ENCODE results near the gene PARD3. TPM values are rescaled to one million over a fixed set of nuclear protein-coding genes. Genes with fewer than 3 reads are reported as not detected.

The PARD3 gene
- total RNA-seq, 2 experiments from 2014 or later, result 3.6 to 4.0 TPM

- Mint-ChIP-seq H3K4me3 (no peak overlapping the region), H3K27ac (no peak overlapping the region), H3K27me3 (ENCODE audit: low read depth) (no peaks in the 10 kb centered on the region), H3K4me1 (ENCODE audit: low read depth) (peaks cover 3% of the 10 kb centered on the region), H3K9me3 (no peaks in the 10 kb centered on the region), H3K36me3 (ENCODE audit: low read depth) (no peaks in the 10 kb centered on the region)
- intact Hi-C loops (cut with micrococcal nuclease), result no loop called here
- CTCF ChIA-PET, result no interaction called here
- no peak for DNase-seq
Measured at GRCh38 chr10:34730726-34731125, 84.4 kb downstream of the PARD3 start.

GRCh38 chr10:34729619-34730018 lies 85.5 kb downstream of the PARD3 start:
- H3K4me3 Mint-ChIP-seq, result no peak overlapping the region
- H3K27ac Mint-ChIP-seq, result no peak overlapping the region
- intact Hi-C loops (cut with micrococcal nuclease), result no loop called here
- H3K27me3 Mint-ChIP-seq (ENCODE audit: low read depth), result no peaks in the 10 kb centered on the region
- no peak for DNase-seq
- H3K36me3 Mint-ChIP-seq (ENCODE audit: low read depth), result no peaks in the 10 kb centered on the region
- H3K9me3 Mint-ChIP-seq, result no peaks in the 10 kb centered on the region
- CTCF ChIA-PET, result no interaction called here
- peaks cover 3% of the 10 kb centered on the region for H3K4me1 Mint-ChIP-seq (ENCODE audit: low read depth)

- Mint-ChIP-seq H3K4me3 (no peak overlapping the region), H3K27ac (no peak overlapping the region), H3K36me3 (ENCODE audit: low read depth) (no peaks in the 10 kb centered on the region), H3K27me3 (ENCODE audit: low read depth) (no peaks in the 10 kb centered on the region), H3K4me1 (ENCODE audit: low read depth) (peaks cover 3% of the 10 kb centered on the region), H3K9me3 (no peaks in the 10 kb centered on the region)
- no peak for DNase-seq
- CTCF ChIA-PET, result no interaction called here
- intact Hi-C loops (cut with micrococcal nuclease), result no loop called here
Measured at GRCh38 chr10:34728361-34728760, 86.7 kb downstream of the PARD3 start.

- no peaks in the 10 kb centered on the region for H3K4me1 Mint-ChIP-seq (ENCODE audit: low read depth)
- no peaks in the 10 kb centered on the region for H3K36me3 Mint-ChIP-seq (ENCODE audit: low read depth)
- H3K4me3 Mint-ChIP-seq, result no peak overlapping the region
- DNase-seq, result no peak
- no peaks in the 10 kb centered on the region for H3K27me3 Mint-ChIP-seq (ENCODE audit: low read depth)
- H3K9me3 Mint-ChIP-seq, result no peaks in the 10 kb centered on the region
- CTCF ChIA-PET, result no interaction called here
- H3K27ac Mint-ChIP-seq, result no peak overlapping the region
- intact Hi-C loops (cut with micrococcal nuclease), result no loop called here
Measured at GRCh38 chr10:34727595-34728033, 87.5 kb downstream of the PARD3 start.

- no peak overlapping the region for H3K4me3 Mint-ChIP-seq
- CTCF ChIA-PET, result no interaction called here
Measured at GRCh38 chr10:34726862-34727261, 88.2 kb downstream of the PARD3 start.

GRCh38 chr10:34723750-34724149 lies 91.3 kb downstream of the PARD3 start:
- H3K9me3 Mint-ChIP-seq, result no peaks in the 10 kb centered on the region
- no peak overlapping the region for H3K4me3 Mint-ChIP-seq
- no peaks in the 10 kb centered on the region for H3K36me3 Mint-ChIP-seq (ENCODE audit: low read depth)
- DNase-seq, result peak; percentile 13
- CTCF ChIA-PET, result interaction anchor here (1.1 to 1.3 kb wide), 2 partner anchors 57 to 69 kb away, joined by 3 to 4 read pairs; no protein-coding TSS in a partner anchor
- no peaks in the 10 kb centered on the region for H3K4me1 Mint-ChIP-seq (ENCODE audit: low read depth)
- intact Hi-C loops (cut with micrococcal nuclease), result no loop called here
- H3K27me3 Mint-ChIP-seq (ENCODE audit: low read depth), result no peaks in the 10 kb centered on the region
- no peak overlapping the region for H3K27ac Mint-ChIP-seq

More at GRCh38 chr10:34726862-34727261, 88.2 kb downstream of the PARD3 start:
- no peak overlapping the region for H3K27ac Mint-ChIP-seq
- no peak for DNase-seq
- no peaks in the 10 kb centered on the region for H3K36me3 Mint-ChIP-seq (ENCODE audit: low read depth)
- intact Hi-C loops (cut with micrococcal nuclease), result no loop called here
- H3K4me1 Mint-ChIP-seq (ENCODE audit: low read depth), result no peaks in the 10 kb centered on the region
- no peaks in the 10 kb centered on the region for H3K27me3 Mint-ChIP-seq (ENCODE audit: low read depth)
- H3K9me3 Mint-ChIP-seq, result no peaks in the 10 kb centered on the region

- no peaks in the 10 kb centered on the region for H3K9me3 Mint-ChIP-seq
- intact Hi-C loops (cut with micrococcal nuclease), result no loop called here
- no peaks in the 10 kb centered on the region for H3K4me1 Mint-ChIP-seq (ENCODE audit: low read depth)
- DNase-seq, result no peak
- H3K27ac Mint-ChIP-seq, result no peak overlapping the region
- no peak overlapping the region for H3K4me3 Mint-ChIP-seq
- no peaks in the 10 kb centered on the region for H3K27me3 Mint-ChIP-seq (ENCODE audit: low read depth)
- CTCF ChIA-PET, result no interaction called here
- H3K36me3 Mint-ChIP-seq (ENCODE audit: low read depth), result no peaks in the 10 kb centered on the region
Measured at GRCh38 chr10:34722404-34722803, 92.7 kb downstream of the PARD3 start.

GRCh38 chr10:34721208-34721840 lies 93.8 kb downstream of the PARD3 start:
- H3K4me1 Mint-ChIP-seq (ENCODE audit: low read depth), result no peaks in the 10 kb centered on the region
- H3K27ac Mint-ChIP-seq, result no peak overlapping the region
- no peaks in the 10 kb centered on the region for H3K9me3 Mint-ChIP-seq
- intact Hi-C loops (cut with micrococcal nuclease), result no loop called here
- CTCF ChIA-PET, result no interaction called here
- no peaks in the 10 kb centered on the region for H3K27me3 Mint-ChIP-seq (ENCODE audit: low read depth)
- no peak overlapping the region for H3K4me3 Mint-ChIP-seq
- DNase-seq, result no peak
- H3K36me3 Mint-ChIP-seq (ENCODE audit: low read depth), result no peaks in the 10 kb centered on the region

- H3K27ac Mint-ChIP-seq, result no peak overlapping the region
- no peak overlapping the region for H3K4me3 Mint-ChIP-seq
- no peaks in the 10 kb centered on the region for H3K4me1 Mint-ChIP-seq (ENCODE audit: low read depth)
- no peak for DNase-seq
- no peaks in the 10 kb centered on the region for H3K36me3 Mint-ChIP-seq (ENCODE audit: low read depth)
- intact Hi-C loops (cut with micrococcal nuclease), result no loop called here
- CTCF ChIA-PET, result interaction anchor here (0.6 kb wide), 1 partner anchor 48 kb away, joined by 4 read pairs; no protein-coding TSS in a partner anchor
- H3K9me3 Mint-ChIP-seq, result no peaks in the 10 kb centered on the region
- H3K27me3 Mint-ChIP-seq (ENCODE audit: low read depth), result no peaks in the 10 kb centered on the region
Measured at GRCh38 chr10:34719746-34720145, 95.3 kb downstream of the PARD3 start.

- Mint-ChIP-seq H3K9me3 (no peaks in the 10 kb centered on the region), H3K4me3 (no peak overlapping the region), H3K27me3 (ENCODE audit: low read depth) (no peaks in the 10 kb centered on the region), H3K36me3 (ENCODE audit: low read depth) (no peaks in the 10 kb centered on the region), H3K27ac (no peak overlapping the region), H3K4me1 (ENCODE audit: low read depth) (no peaks in the 10 kb centered on the region)
- CTCF ChIA-PET, result no interaction called here
- intact Hi-C loops (cut with micrococcal nuclease), result no loop called here
- no peak for DNase-seq
Measured at GRCh38 chr10:34719328-34719727, 95.8 kb downstream of the PARD3 start.

- CTCF ChIA-PET, result no interaction called here
- intact Hi-C loops (cut with micrococcal nuclease), result no loop called here
- DNase-seq, result no peak
- H3K36me3 Mint-ChIP-seq (ENCODE audit: low read depth), result no peaks in the 10 kb centered on the region
- no peaks in the 10 kb centered on the region for H3K4me1 Mint-ChIP-seq (ENCODE audit: low read depth)
- no peaks in the 10 kb centered on the region for H3K9me3 Mint-ChIP-seq
- no peak overlapping the region for H3K27ac Mint-ChIP-seq
- H3K27me3 Mint-ChIP-seq (ENCODE audit: low read depth), result no peaks in the 10 kb centered on the region
- H3K4me3 Mint-ChIP-seq, result no peak overlapping the region
Measured at GRCh38 chr10:34717429-34717828, 97.7 kb downstream of the PARD3 start.

- Mint-ChIP-seq H3K27ac (no peak overlapping the region), H3K36me3 (ENCODE audit: low read depth) (no peaks in the 10 kb centered on the region), H3K4me1 (ENCODE audit: low read depth) (no peaks in the 10 kb centered on the region), H3K4me3 (no peak overlapping the region), H3K27me3 (ENCODE audit: low read depth) (no peaks in the 10 kb centered on the region), H3K9me3 (no peaks in the 10 kb centered on the region)
- intact Hi-C loops (cut with micrococcal nuclease), result no loop called here
- DNase-seq, result no peak
- CTCF ChIA-PET, result no interaction called here
Measured at GRCh38 chr10:34716958-34717357, 98.1 kb downstream of the PARD3 start.

GRCh38 chr10:34716234-34716633 lies 98.9 kb downstream of the PARD3 start:
- intact Hi-C loops (cut with micrococcal nuclease), result no loop called here
- no peak for DNase-seq
- Mint-ChIP-seq H3K4me1 (ENCODE audit: low read depth) (no peaks in the 10 kb centered on the region), H3K27ac (no peak overlapping the region), H3K27me3 (ENCODE audit: low read depth) (no peaks in the 10 kb centered on the region), H3K4me3 (no peak overlapping the region), H3K9me3 (no peaks in the 10 kb centered on the region), H3K36me3 (ENCODE audit: low read depth) (no peaks in the 10 kb centered on the region)
- CTCF ChIA-PET, result interaction anchor here (0.7 kb wide), 1 partner anchor 138 kb away, joined by 5 read pairs; no protein-coding TSS in a partner anchor

Data from activated naive CD4-positive, alpha-beta T cell treated with anti-CD3 and anti-CD28 coated beads for 36 hours (primary cell).